Activated effector memory CD4-positive, alpha-beta T cell treated with Interleukin-2 at 50 U/mL for 16 hours (primary cell): ENCODE results near the gene PICK1.
"Not testable (repeated sequence)": the region's sequence is repeated elsewhere in the genome, so short reads cannot be mapped to it uniquely, and the experiment has no call there.

Experiments
- DNase-seq: peaks from one replicate; pipeline ENCODE4 v3.0.0-alpha.2; 2020

PICK1 gene

GRCh38 chr22:38031491-38031890, 25.7 kb upstream of the PICK1 start:
- no peak for DNase-seq

- DNase-seq, result no peak
These were observed 24.3 kb upstream of the PICK1 start for GRCh38 chr22:38032681-38033521.

DNA sequence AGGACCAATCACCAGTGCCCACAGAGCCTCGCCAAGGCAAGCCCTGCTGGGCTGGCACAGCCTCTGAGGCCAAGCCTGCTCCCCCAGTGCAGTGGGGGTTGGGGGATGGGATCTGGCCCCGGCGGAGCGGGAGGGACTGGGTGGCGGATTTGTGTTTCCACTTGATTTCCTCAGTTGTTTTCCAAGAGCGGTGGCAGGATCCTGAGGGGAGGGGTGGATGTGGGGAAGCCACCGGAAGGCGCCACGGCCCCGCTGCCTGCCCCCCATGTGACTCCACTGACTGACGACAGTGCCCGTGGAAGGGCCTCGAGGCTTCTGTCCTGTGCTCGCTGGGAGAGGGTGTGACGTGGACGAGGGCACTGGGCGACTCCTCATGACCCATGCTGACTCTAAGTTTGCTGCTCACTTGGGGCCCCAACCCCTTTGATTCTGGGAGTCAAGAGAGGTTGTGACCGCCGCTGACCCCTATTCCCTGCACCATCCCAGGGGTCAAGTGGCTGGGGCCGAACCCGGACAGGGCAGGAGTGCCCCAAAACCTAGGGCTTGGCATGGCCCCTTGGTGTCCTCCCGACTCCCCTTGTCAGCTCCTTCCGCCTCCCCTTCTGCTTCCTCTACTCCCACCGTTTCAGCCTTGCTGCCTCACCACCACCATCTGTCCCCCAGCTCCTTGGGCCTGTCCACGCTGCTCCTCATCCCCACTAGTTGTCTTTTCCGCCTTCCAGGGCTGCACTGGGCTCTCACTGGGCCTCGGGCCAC, 23.5 kb upstream of the PICK1 start:
- DNase-seq, result no peak

GRCh38 chr22:38034278-38034882, 22.8 kb upstream of the PICK1 start:
- DNase-seq, result no peak

DNA sequence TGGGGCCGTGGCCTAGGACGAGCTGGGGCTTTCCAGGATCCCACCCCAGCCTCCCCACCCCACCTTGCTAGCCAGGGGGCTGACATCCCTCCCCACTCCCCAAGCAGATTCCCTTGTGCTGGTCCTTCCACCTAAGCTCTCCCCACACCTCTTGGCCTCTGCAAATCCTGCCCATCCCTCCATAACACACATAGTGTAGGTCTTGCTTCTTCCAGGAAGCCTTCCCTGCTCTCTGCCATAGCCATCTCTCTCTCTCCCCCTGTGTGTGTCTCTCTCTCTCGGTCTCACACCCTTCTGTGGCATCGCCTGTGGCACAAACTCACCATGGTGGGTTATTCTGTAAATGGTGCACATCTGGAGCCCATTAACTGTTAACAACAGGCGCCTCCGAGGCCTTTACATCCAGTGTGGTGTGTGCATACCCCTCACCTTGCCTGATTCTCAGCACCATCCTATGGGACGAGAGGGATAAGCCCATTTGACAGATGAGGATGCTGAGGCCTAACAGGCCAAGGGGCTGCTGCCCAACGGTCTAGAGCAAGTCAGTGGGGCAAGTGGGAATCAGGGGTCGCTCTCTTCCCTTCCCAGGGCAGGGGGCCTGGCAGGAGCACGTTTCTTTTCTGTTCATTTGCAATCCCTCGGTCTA, 22.2 kb upstream of the PICK1 start:
- DNase-seq, result no peak

GRCh38 chr22:38035530-38035885, 21.7 kb upstream of the PICK1 start:
- DNase-seq, result no peak

DNA sequence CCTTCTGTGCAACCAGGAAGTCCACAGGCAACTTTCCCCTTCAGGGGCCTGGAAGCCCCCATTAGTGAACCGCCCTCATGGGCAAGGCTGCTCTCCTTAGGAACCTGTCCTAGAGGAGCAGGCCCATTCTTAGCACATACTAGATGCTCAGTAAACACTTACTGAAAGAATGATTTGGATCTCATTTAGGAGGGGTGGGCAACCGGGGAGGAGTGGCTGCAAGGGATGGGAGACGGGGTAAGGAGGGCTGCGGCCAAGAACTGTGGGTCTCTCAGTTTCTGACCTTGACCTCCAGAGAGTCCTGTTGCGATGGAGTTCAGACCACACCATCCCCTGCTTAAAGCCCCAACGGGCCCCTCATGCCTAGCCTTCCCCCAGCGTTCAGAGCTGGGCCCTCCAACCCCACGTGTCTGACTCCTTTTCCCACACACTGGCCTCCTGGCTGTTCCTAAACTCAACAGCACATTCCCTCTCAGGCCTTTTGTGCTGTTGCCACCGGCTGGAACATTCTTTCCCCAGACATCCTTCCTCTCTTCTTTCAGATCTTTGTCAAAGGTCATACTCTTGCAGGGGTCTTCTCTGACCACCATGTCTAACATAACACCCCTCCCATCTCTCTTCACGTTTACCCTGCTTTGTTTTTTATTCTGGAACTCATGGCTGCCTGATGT, 20.7 kb upstream of the PICK1 start:
- no peak for DNase-seq

GRCh38 chr22:38037367-38038150, 19.6 kb upstream of the PICK1 start:
- DNase-seq, result not testable (repeated sequence)

DNA sequence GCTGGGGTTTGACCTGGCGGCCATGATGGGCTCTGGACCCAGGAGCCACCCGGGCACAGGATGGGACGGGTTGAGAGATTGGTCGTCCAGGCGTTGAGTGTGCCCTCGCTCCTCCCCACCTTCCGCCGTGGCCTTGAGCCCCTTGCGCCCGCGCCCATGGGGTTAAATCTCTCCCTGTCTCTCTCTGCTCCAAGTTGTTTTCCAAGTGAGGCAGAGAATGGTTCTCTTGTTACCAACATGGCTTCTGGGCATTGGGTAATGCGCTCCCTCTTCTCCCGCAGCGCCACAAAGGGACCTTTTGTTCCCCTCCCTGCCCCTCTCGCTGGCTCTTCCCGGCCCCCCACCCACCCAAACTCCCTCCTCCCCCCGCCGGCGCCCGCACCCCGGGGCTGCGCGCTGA, 18.8 kb upstream of the PICK1 start:
- no peak for DNase-seq

- no peak for DNase-seq
These were observed 18.1 kb upstream of the PICK1 start for GRCh38 chr22:38038890-38039812.

GRCh38 chr22:38040953-38041759, 16.0 kb upstream of the PICK1 start:
- DNase-seq, result no peak

DNA sequence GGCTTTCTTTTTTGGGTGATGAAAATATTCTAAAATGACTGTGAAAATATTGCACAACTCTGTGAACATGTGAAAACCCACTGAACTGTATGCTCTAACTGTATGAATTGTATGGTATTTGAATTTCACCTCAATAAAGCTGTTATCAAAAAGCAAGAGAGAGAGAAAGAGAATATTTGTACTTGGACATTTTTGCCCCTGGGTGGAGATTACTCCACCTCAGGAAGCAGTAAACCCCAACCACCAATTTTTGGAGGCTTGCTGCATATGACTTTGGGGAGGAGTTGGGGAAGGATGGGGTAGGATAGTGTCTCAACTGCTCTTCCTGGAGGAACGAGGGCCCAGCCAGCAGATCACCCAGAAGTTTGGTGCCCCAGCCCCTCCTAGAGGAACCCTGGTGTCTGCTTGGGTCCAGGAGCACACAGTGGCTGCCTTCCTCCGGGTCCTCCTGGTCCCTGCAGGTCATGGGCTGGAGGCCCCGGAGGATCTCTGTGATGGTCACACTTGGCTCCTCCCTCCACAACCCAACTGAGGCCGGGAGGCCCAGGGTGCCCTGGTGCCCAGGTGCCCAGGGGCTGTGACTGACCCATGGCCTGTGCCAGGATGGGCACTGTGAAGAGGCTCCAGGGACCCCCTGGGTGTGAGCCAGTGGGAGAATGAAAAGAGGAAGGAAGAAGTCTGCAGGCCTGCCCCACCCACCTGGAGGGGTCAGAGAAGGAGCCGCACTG, 15.3 kb upstream of the PICK1 start:
- no peak for DNase-seq

GRCh38 chr22:38042488-38042790, 14.8 kb upstream of the PICK1 start:
- DNase-seq, result no peak

GRCh38 chr22:38043151-38044039, 13.8 kb upstream of the PICK1 start:
- DNase-seq, result no peak

- DNase-seq, result no peak
These were observed 11.0 kb upstream of the PICK1 start for GRCh38 chr22:38046070-38046748.

GRCh38 chr22:38049812-38050619, 7.2 kb upstream of the PICK1 start:
- no peak for DNase-seq

DNA sequence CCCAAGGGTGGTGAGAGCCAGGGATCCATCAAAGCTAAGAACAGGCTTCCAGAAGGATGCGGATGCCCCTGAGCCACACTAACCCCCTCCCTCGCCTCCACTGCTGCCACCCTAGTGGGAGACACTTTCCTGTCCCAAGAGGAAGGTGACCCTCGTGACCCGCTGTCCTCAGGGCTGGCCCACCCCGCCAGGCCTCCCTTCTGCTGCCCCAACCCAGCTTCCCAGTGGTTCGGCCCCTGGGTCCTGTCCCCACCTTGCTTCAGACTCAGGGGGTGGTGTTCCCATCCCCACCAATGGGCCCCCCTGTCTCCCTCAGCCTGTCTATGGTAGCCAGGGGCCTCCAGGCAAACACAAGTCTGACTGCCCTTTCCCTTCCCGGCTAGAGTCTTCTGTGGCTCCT, 6.5 kb upstream of the PICK1 start:
- DNase-seq, result no peak
